Effector memory CD8-positive, alpha-beta T cell (primary cell): Measurements from ENCODE around the gene DUSP28.
A peak's percentile ranks its signal among the peaks of the same experiment; 100 is the strongest.

Source experiments
- ATAC-seq: fragments of 150-1000 bp; cut with Tn5 transposase; replicated peaks from 2 replicates; pipeline ENCODE4 v1.10.0; 2021; ENCODE audit warnings: mild to moderate bottlenecking, moderate library complexity
- DNase-seq, 3 experiments: peaks; one replicate each; pipeline ENCODE4 v3.0.0; 2021
- H3K27ac Mint-ChIP-seq, 2 donors: one replicate each; pipeline ENCODE4 v1.8.0; 2022; ENCODE audit warnings: mild to moderate bottlenecking in 2 of 2, mixed read lengths in 2 of 2, moderate library complexity in 2 of 2
- H3K27me3 Mint-ChIP-seq, 2 donors: one replicate each; pipeline ENCODE4 v1.8.0; 2022; ENCODE audit warnings: mixed read lengths in 2 of 2
- H3K36me3 Mint-ChIP-seq: one replicate; pipeline ENCODE4 v1.8.0; 2022; ENCODE audit warnings: mild to moderate bottlenecking, moderate library complexity, mixed read lengths; ENCODE audit not compliant: insufficient read depth
- H3K4me1 Mint-ChIP-seq, 2 donors: one replicate each; pipeline ENCODE4 v1.8.0; 2022; ENCODE audit warnings: low read depth in 2 of 2, mixed read lengths in 2 of 2
- H3K4me3 Mint-ChIP-seq, 2 donors: one replicate each; pipeline ENCODE4 v1.8.0; 2022; ENCODE audit warnings: mild to moderate bottlenecking in 2 of 2, mixed read lengths in 2 of 2, moderate library complexity in 2 of 2
- H3K9me3 Mint-ChIP-seq, 2 donors: one replicate each; pipeline ENCODE4 v1.8.0; 2022; ENCODE audit warnings: mixed read lengths in 2 of 2
- total RNA-seq, 9 experiments: gene quantifications; one replicate each; lab custom pipeline; 2026; lab: John Stamatoyannopoulos, UW

The DUSP28 gene, protein sequence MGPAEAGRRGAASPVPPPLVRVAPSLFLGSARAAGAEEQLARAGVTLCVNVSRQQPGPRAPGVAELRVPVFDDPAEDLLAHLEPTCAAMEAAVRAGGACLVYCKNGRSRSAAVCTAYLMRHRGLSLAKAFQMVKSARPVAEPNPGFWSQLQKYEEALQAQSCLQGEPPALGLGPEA
- total RNA-seq: 7.4 to 32.0 (median 19.3) reads per million in 9 experiments

DNA sequence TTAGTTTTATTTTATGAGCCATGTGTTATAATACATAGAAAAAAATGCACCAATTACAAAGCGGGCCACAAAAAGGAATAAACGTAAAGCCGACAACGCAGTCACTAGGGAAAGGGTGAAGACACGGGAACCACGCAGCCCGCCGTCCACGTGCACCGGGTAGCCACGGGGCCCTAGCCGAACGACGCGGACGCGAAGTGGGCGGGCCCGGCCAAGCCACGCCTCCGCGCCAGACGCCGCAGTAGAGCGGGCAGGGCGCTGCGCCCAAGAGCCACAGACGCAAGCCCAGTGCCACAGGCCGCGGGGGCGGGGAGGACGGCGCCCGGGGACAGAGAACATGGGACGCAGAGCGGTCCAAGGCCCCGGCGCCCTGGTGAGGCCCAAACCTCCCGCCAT is at the start of gene DUSP28:
Gene DUSP28 (plus strand): TSS at position 274 of the 396 bp plus-strand sequence. CDS start 328 bp downstream, outside the sequence.
- peak within 1 kb of the TSS; percentile 92 to 93 for H3K4me3 Mint-ChIP-seq
- peaks cover 31% of the 10 kb centered on the region for H3K36me3 Mint-ChIP-seq
- peak; percentile 87 to 90 (median 88) for DNase-seq

DNA sequence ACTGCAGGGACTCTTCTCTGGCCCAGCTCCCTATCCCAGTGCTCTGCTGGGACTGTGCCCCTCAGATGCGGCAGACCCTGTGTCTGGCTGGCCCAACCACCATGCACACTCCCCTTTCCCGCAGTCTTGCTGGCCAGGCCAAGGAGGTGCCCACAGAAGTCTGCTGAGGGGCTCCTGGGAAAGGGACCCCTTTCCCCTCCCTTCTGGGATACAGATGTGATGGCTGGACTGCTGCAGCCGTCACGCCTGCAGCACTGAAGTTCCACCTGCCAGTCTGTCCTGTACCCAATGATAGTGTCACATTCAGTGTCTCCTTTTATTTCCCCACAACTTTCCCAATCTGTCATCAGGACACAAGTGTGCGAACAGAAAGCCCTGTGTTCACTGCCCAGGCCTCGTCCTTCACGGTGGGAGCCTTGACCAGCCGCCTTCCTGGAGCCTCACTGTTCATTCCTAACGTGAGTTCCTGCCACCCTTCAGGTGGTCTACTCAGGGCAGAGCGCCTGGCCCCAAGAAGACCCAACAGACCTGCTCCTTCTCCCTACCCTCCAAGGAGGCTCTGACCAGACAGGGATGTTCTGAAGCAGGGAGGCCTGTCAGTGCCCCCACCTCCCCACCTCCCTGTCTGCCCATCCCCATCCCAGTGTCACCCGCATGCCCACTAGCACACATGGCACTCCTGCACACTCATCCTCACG is 49.5 kb upstream of the DUSP28 start:
- Mint-ChIP-seq H3K27ac (no peak overlapping the region), H3K4me1 (peaks cover 10 to 12% of the 10 kb centered on the region in 2 donors), H3K36me3 (peaks cover 8% of the 10 kb centered on the region), H3K9me3 (no peaks in the 10 kb centered on the region), H3K27me3 (no peaks in the 10 kb centered on the region), H3K4me3 (no peak overlapping the region)
- no peak for DNase-seq
- ATAC-seq: no peak

More for the DNA sequence above, at the start of gene DUSP28:
- Mint-ChIP-seq H3K27ac (peak within 1 kb of the TSS; percentile 77 to 93), H3K27me3 (no peaks in the 10 kb centered on the region), H3K9me3 (no peaks in the 10 kb centered on the region), H3K4me1 (peaks cover 57 to 63% of the 10 kb centered on the region in 2 donors)
- ATAC-seq: peak; percentile 67

DNA sequence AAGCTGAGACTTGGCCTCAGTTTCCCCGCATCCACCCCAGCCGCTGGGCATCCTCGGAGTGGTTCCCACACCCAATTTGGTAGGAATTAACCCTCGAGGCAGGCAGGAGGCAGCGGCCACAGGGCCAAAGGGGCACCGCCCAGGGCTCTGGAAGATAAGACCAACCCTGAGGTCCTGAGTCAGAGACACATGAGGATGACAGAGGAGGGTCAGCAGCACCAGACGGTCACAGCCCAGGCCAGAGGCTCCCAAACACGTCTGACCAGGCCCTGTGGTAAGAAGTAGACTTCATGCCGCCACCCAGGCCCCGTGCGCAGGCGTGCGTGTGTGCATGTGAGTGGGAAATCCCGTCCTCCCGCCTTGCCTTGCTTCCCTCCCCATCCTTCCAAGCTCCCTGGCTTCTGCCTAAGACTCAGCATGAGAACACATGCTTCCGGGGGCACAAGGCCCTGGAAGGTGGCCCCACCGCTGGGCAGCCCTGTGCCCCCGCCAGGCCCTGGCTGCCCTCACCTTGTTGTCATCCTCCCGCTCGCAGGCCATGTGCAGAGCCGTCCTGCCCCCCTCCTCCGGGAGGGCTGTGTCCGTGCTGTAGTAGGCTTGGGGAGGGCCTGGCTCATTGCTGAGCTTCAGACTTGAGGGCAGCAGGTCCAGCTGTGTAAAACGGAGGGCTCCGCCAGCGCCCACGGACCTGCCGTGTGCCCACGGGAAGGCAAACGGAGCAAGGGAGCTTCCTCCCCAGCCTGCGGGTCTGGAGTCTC is 48.6 kb upstream of the DUSP28 start:
- no peak for DNase-seq
- H3K27ac Mint-ChIP-seq: no peak overlapping the region

DNA sequence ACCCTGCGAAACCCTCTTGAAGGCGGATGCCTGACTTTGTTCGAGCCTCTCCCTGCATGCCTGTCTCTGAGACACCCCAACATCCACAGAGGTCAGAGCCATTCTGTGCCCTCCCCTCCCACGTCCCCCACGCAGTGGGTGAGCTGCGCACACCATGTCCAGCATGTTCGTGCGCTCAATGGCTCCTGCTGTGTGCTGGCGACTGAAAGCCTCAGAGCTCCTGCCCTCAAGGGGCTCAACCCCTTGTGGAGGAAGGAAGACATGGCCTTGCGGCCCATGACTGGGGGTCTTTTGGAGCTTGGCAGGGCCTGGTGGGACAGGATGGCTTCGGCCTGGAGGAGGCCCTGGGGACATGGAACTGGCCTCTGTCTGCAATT is 48.1 kb upstream of the DUSP28 start:
- no peaks in the 10 kb centered on the region for H3K9me3 Mint-ChIP-seq
- no peaks in the 10 kb centered on the region for H3K27me3 Mint-ChIP-seq
- peaks cover 8% of the 10 kb centered on the region for H3K36me3 Mint-ChIP-seq
- no peak for DNase-seq
- ATAC-seq: no peak
- no peak overlapping the region for H3K27ac Mint-ChIP-seq
- H3K4me1 Mint-ChIP-seq: peaks cover 10 to 12% of the 10 kb centered on the region in 2 donors
- H3K4me3 Mint-ChIP-seq: no peak overlapping the region

More for the DNA sequence above, 48.6 kb upstream of the DUSP28 start:
- Mint-ChIP-seq H3K27me3 (no peaks in the 10 kb centered on the region), H3K4me3 (no peak overlapping the region), H3K9me3 (no peaks in the 10 kb centered on the region), H3K4me1 (peaks cover 10 to 12% of the 10 kb centered on the region in 2 donors), H3K36me3 (peaks cover 8% of the 10 kb centered on the region)
- ATAC-seq: no peak

DNA sequence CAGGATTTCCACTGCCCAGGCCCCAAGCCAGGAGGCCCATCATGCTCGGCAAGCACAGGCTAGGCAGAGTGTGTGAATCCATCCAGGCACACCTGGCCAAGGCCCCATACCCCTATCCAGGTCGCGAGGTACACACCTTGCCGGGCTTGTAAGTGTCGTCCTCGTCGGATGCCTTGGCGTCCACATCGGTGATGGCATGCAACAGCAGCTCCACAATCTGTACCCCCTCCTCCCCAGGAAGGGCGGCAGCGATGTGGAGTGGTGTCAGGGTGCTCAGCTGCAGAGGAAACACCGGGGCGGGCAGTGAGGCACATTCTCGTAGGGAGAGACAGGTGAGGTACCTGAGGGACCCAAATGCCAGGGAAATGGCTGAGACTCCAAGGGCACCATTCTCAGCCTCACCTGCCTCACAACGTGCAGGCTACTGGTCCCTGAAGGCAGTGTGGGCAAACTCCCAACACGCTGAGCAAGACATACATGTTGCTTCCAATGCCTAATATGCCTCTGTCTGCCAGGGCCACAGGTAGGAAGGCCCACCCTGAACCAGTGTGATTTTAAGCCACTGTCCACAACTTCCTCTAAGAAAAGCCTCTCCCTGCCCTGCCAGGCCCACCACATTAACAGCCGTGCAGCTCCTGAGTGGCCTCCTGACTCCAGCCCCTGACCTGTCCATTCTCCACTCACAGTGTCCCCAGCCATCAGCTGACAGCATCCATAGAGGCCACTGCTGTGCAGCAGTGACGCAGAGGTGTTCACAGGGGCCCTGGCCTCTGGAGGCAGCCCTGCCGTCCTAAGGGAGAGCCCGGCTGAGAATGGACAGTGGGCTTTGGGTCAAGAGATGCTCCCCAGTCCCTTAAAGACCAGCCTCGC is 47.3 kb upstream of the DUSP28 start:
- DNase-seq (no peak), ATAC-seq (no peak)
- H3K4me1 Mint-ChIP-seq: peaks cover 10 to 12% of the 10 kb centered on the region in 2 donors
- H3K36me3 Mint-ChIP-seq: peaks cover 8% of the 10 kb centered on the region
- no peak overlapping the region for H3K4me3 Mint-ChIP-seq
- peak overlapping the region; percentile 77 to 86 for H3K27ac Mint-ChIP-seq
- no peaks in the 10 kb centered on the region for H3K9me3 Mint-ChIP-seq
- H3K27me3 Mint-ChIP-seq: no peaks in the 10 kb centered on the region

DNA sequence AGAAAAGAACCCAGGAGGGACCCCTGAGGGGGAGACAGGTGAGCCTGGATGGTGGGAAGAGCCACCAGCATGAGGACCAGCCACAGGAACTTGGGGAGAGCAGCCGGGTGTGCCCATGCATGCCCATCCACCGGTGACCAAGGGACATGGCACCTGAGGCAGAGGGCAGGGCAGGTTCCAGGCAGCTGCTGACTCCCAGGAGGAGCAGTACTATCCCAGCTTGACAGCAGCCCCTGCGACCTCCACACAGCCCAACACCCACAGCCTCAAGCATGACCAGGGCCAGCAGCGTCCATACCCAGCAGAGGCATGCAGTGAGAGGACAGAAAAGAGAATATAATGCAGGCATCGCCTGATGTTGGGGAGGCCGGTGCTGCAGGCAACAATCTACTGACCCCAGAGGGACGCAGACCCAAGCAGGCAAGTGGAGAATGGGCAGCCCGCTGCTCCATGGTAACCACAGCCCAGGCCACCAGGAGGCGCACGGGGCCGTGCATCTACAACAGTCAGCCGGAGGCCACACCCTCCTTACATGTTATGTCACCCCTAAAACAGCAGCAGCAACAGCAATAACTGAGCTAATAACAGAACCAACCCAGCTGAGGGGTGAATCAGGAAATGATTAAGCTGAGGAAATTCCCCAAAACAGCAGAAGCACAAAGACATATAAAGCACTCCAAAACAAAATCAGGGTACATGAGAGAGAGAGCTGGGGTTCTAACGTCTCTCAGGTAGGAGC is 46.4 kb upstream of the DUSP28 start:
- Mint-ChIP-seq H3K27me3 (no peaks in the 10 kb centered on the region), H3K36me3 (peaks cover 8% of the 10 kb centered on the region), H3K27ac (peak overlapping the region; percentile 86 to 90), H3K4me3 (peak overlapping the region in 1 of 2 donors; percentile 12), H3K4me1 (peaks cover 10 to 12% of the 10 kb centered on the region in 2 donors), H3K9me3 (no peaks in the 10 kb centered on the region)
- DNase-seq (peak; percentile 83 to 87 (median 85)), ATAC-seq (peak; percentile 99)

DNA sequence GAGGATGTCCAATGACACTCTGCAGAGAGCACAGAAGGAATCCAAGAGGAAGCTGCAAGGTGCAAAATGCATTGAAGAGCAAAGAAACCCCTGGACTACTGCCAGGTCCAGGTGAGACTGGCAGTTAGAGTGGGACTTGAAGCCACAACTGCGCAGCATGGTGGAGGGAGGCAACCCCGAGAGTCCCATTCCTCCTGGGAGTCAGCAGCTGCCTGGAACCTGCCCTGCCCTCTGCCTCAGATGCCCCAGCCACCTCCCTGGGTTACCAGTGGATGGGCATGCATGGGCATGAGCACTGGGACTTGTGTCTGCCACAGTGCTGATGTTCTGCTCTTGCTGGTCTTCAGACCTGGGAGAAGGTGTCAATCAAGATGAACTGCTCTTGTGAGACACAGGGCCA is 45.5 kb upstream of the DUSP28 start:
- Mint-ChIP-seq H3K27ac (peak overlapping the region in 1 of 2 donors; percentile 90), H3K4me1 (peaks cover 10 to 12% of the 10 kb centered on the region in 2 donors), H3K4me3 (no peak overlapping the region), H3K27me3 (no peaks in the 10 kb centered on the region), H3K9me3 (no peaks in the 10 kb centered on the region), H3K36me3 (peaks cover 8% of the 10 kb centered on the region)
- DNase-seq: no peak
- no peak for ATAC-seq

DNA sequence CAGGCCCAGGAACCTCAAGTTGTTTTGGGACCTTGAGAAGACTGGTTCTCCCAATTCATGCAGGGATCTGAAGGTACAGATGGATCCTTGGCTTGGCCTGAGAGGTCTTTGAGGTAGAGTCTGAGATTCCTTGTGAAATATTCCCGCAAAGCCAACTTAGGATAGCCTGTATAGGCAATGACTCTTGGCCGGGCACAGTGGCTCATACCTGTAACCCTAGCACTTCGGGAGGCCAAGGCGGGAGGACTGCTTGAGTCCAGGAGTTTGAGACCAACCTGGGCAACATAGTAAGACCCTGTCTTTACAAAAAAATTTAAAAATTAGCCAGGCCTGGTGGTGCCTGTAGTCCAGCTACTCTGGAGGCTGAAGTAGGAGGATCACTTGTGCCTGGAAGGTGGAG is 42.8 kb upstream of the DUSP28 start:
- H3K27me3 Mint-ChIP-seq: no peaks in the 10 kb centered on the region
- no peak for ATAC-seq
- no peak for DNase-seq

DNA sequence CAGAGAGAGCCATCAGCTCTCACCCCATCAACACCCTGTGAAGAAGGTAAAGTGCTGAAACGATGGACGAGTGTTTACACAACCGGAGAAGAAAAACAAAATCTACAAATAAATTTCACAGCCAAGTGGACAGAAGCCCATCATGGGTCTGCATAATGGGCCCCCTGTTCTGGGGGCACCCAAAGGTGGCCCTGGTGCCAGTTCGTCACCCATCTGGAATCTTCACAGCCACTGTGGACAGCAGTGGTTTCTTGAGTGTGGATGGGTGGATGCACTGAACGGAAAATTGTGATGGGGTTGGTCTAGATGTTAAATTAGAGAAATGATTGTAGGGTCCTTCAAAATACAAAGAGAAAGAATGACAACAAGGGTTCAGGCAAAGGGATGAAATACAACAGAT is 41.2 kb upstream of the DUSP28 start:
- Mint-ChIP-seq H3K9me3 (no peaks in the 10 kb centered on the region), H3K27me3 (no peaks in the 10 kb centered on the region), H3K4me1 (peaks cover 9% of the 10 kb centered on the region in 2 donors), H3K4me3 (no peak overlapping the region), H3K27ac (no peak overlapping the region), H3K36me3 (peaks cover 5% of the 10 kb centered on the region)
- no peak for ATAC-seq
- DNase-seq: no peak

More for the DNA sequence above, 42.8 kb upstream of the DUSP28 start:
- no peaks in the 10 kb centered on the region for H3K36me3 Mint-ChIP-seq
- no peak overlapping the region for H3K4me3 Mint-ChIP-seq
- H3K4me1 Mint-ChIP-seq: peaks cover 11 to 14% of the 10 kb centered on the region in 2 donors
- H3K9me3 Mint-ChIP-seq: no peaks in the 10 kb centered on the region
- no peak overlapping the region for H3K27ac Mint-ChIP-seq

DNA sequence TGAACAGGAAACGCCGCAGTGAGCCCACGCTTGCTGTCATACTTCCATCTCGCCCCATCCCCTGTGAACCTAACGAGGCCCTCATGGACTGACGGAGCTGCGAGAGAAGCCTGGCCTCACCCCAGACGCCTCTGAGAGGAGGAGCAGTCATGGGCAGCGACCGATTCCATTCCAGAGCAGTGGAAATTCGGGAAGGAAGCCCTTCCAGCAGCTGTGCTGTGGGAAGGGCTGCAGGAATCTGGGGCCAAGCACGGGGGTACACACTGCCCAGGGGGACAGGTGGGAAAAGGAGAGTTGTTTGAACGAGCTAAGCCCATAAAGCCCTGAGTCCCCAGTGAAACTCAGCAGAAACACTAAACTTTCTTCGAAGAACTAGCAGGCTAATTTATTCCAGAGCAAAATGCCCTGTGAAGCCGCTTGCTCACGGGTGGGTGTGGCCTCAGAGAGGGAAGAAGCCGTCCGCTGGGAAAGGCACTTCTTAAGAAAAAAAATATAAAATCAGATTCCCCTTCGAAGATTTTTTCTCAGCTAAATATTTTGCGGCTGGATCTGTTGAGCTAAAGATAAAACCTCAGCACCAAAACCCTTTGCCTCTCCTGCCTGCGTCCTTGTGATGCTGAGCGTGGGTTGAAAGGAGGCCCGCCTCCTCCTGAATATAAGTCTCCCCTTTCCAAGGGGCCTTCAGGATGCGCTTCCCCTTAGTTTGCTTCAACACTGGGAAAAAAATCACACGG is 40.6 kb upstream of the DUSP28 start:
- ATAC-seq (no peak), DNase-seq (no peak)
- Mint-ChIP-seq H3K27me3 (no peaks in the 10 kb centered on the region), H3K4me3 (no peak overlapping the region), H3K36me3 (peaks cover 6% of the 10 kb centered on the region), H3K4me1 (peaks cover 4 to 5% of the 10 kb centered on the region in 2 donors), H3K9me3 (no peaks in the 10 kb centered on the region), H3K27ac (no peak overlapping the region)

DNA sequence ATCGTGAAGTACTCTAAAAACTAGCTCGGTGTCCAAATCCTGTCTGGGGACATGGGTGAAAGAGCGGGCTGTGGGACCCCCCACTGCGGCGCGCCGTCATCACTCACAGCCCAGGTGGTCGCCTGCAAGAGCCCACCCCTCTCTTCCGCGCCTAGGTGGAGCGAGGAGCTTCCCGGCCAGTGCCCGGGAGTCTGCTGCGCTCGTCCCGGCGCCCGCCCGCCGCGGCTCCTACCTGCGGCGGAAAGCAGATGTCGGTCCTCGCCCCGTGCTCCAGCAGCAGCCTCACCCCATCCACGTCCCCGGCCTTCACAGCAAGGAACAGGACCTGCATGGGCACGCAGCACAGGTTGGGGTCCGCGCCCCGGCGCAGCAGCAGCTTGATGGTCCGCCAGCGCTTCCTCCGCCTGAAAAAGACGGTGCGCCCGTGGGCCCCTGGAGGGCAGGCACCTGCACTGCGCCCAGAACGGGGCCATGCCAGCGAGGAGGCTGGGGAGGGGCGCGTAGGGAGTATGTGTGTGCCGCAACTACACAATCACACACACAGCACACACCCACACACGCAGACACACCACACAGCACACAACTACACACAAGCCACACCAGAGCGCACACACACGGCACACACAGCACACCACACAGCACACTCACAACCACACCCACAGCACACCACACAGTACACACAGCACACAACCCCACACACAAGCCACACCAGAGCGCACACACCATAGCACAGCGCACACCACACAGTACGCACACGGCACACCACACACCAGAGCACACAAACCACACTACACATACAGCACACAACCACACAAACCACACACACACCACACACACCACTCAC is 39.8 kb upstream of the DUSP28 start:
- H3K4me1 Mint-ChIP-seq: peaks cover 4 to 12% of the 10 kb centered on the region in 2 donors
- H3K36me3 Mint-ChIP-seq: peaks cover 6% of the 10 kb centered on the region
- H3K4me3 Mint-ChIP-seq: no peak overlapping the region
- DNase-seq (no peak), ATAC-seq (no peak)
- peak overlapping the region; percentile 63 to 72 for H3K27ac Mint-ChIP-seq
- no peaks in the 10 kb centered on the region for H3K9me3 Mint-ChIP-seq
- H3K27me3 Mint-ChIP-seq: no peaks in the 10 kb centered on the region
